Activated CD8-positive, alpha-beta T cell treated with anti-CD3 and anti-CD28 coated beads, Interleukin-2, amount 10 ng/mL, durations not matched to agents 7 days and 5 days (primary cell): ENCODE results near the gene KCNJ2. TPM values are rescaled to one million over a fixed set of nuclear protein-coding genes. Genes with fewer than 3 reads are reported as not detected.

Experiments
- ATAC-seq: fragments of 150-1000 bp; cut with Tn5 transposase; one replicate; pipeline ENCODE4 v1.10.0; 2021; ENCODE audit warnings: moderate library complexity
- CTCF ChIA-PET: fragments of 350-600 bp; sonication (Branson Sonifier 250); formaldehyde crosslinking; loops from one replicate; lab custom pipeline; 2021; ENCODE audit warnings: antibody characterized with exemption; lab: Charles Lee
- POLR2A ChIA-PET: fragments of 350-600 bp; sonication (Branson Sonifier 250); formaldehyde crosslinking; loops from one replicate; lab custom pipeline; 2021; ENCODE audit warnings: antibody characterized with exemption; lab: Charles Lee
- DNase-seq: peaks from one replicate; pipeline ENCODE4 v3.0.0-alpha.2; 2020
- H3K27ac Mint-ChIP-seq: one replicate; pipeline ENCODE4 v1.8.0; 2021; ENCODE audit warnings: mild to moderate bottlenecking, mixed read lengths
- H3K27me3 Mint-ChIP-seq: one replicate; pipeline ENCODE4 v1.8.0; 2021; ENCODE audit warnings: low read depth, mixed read lengths
- H3K36me3 Mint-ChIP-seq: one replicate; pipeline ENCODE4 v1.8.0; 2021; ENCODE audit warnings: low read depth, mixed read lengths
- H3K4me1 Mint-ChIP-seq: one replicate; pipeline ENCODE4 v1.8.0; 2021; ENCODE audit warnings: low read depth, mixed read lengths
- H3K4me3 Mint-ChIP-seq: one replicate; pipeline ENCODE4 v1.8.0; 2021; ENCODE audit warnings: mild to moderate bottlenecking, mixed read lengths
- H3K9me3 Mint-ChIP-seq: one replicate; pipeline ENCODE4 v1.8.0; 2022; ENCODE audit warnings: mixed read lengths; ENCODE audit not compliant: insufficient read depth
- total RNA-seq, 2 experiments: library from RNA; stranded (reverse); gene quantifications; one replicate each; pipeline ENCODE4 v1.2.3, GENCODE V29; 2021

Gene KCNJ2
- total RNA-seq, 2 experiments from 2014 or later, result not detected

DNA sequence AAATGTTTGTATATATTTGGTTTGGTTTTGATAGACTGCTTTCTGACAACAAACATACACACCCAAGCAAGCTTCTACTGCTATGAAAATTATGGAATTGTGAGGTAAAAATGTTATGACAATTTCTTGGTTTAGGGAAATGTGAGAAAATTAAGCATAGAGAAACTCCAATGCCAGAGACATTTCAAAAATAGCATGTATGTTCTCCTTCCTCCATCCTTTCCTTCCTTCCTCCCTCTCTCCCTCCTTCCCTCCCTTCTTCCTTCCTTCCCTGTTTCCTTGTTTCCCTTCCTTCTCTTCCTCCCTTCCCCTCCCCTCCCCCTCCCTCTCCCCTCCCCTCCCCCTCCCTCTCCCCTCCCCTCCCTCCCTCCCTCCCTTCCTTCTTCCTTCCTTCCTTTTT is 14.9 kb downstream of the KCNJ2 start:
- no peaks in the 10 kb centered on the region for H3K9me3 Mint-ChIP-seq
- CTCF ChIA-PET, result no interaction called here
- no peak overlapping the region for H3K4me3 Mint-ChIP-seq
- H3K27ac Mint-ChIP-seq, result no peak overlapping the region
- POLR2A ChIA-PET, result no interaction called here
- H3K36me3 Mint-ChIP-seq, result no peaks in the 10 kb centered on the region
- no peaks in the 10 kb centered on the region for H3K4me1 Mint-ChIP-seq
- ATAC-seq (no peak), DNase-seq (no peak)
- H3K27me3 Mint-ChIP-seq, result no peaks in the 10 kb centered on the region

DNA sequence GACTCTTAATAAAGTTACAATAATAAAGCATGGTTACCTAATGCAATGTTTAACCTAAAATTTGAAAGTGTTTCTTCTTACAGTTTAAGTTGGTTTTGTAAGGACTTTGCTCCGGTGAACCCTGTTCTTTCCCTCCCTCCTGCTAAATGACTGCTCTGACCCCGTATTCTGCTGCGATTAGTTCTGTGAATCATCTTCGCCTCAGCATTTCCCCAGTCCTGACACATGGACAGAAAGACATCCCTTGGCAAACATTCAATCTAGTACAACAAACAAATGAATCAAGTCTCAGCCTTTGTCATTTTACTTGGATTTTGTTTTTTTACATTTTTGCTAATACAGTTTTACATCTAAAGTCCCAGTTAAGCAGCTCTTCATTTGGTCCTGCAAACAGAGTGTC is 15.4 kb downstream of the KCNJ2 start:
- H3K4me3 Mint-ChIP-seq, result no peak overlapping the region
- no peaks in the 10 kb centered on the region for H3K4me1 Mint-ChIP-seq
- no peaks in the 10 kb centered on the region for H3K9me3 Mint-ChIP-seq
- POLR2A ChIA-PET, result no interaction called here
- H3K36me3 Mint-ChIP-seq, result no peaks in the 10 kb centered on the region
- DNase-seq, result no peak
- no peak overlapping the region for H3K27ac Mint-ChIP-seq
- CTCF ChIA-PET, result no interaction called here
- no peaks in the 10 kb centered on the region for H3K27me3 Mint-ChIP-seq
- ATAC-seq, result no peak

DNA sequence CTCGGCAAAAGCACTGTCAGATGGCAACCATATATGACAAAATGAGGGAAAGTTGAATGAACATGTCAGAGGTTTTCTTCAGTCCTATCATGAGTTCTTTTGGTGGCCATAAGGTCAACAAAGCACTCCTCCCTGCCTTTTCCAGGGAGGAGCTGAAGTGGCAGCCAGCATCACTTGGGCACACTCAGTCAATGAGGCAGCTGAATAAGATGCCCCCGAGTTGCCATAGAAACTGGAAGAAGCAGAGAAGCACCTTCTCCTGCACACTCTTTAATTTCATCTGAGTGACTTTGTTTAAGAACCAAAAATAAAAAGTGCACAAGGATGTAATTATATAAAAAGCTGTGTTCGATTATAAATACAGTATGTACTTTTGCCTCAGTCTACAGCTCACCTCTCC is 16.0 kb downstream of the KCNJ2 start:
- Mint-ChIP-seq H3K36me3 (no peaks in the 10 kb centered on the region), H3K4me1 (no peaks in the 10 kb centered on the region), H3K27ac (no peak overlapping the region), H3K27me3 (no peaks in the 10 kb centered on the region), H3K9me3 (no peaks in the 10 kb centered on the region), H3K4me3 (no peak overlapping the region)
- POLR2A ChIA-PET, result no interaction called here
- CTCF ChIA-PET, result no interaction called here
- no peak for ATAC-seq
- DNase-seq, result no peak

DNA sequence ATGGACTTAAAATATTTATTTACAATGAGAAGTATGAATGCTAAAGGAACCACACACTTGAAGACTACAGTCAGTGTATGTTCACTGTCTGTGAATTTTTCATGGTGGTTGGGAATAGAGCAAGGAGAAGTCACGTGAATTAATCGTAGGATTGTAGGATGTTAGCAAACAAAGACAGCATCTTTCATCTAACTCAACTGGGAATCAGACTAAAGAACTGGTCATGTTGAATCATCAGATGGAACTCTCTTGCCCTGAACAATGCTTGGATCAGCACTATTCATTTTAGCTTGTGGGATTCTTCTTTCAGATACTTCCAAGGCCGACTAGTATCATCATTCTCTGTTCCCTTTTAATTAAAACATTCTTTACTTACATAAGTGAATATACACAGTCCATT is 18.1 kb downstream of the KCNJ2 start:
- CTCF ChIA-PET, result no interaction called here
- H3K27me3 Mint-ChIP-seq, result no peaks in the 10 kb centered on the region
- no peaks in the 10 kb centered on the region for H3K36me3 Mint-ChIP-seq

DNA sequence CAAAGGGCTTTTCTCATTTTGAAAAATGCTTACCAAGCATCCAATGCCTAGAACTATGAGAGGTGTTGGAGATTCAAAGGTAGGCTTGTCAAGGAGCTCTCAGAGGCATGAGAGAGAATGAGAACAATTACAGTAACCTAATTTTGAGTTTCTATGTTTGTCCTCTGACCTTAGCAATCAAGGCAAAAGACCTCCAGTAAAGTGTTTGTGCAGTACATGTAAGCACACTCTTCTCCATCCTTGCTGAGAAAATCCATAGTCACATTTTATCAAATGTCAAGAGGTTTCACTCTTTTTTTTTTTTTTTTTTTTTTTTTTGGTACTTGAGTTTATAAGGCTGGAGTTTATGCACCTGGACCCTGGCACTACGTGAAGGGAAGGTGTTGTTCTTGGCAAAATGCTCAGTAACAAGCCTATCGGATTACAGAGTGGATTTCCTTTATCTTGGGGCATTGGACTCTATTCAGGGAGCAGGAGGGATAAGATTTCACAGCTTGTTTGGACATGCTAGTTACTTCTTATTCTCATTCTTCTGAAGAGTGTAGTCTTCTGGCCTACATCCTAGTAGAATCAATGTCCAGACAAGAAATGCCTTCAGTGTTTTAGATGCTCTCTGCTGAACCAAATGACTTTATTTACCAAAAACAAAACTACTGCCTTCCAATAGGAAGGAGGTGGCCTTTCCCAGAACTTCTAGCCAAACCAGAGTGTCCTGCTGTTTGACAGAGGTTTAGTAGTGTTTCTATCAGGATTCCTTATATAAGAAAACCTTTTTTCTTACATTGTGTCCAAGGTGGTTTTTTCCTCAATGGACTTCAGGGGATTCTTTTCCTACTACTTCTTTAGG is 21.9 kb downstream of the KCNJ2 start:
- CTCF ChIA-PET, result no interaction called here

More for the DNA sequence above, 18.1 kb downstream of the KCNJ2 start:
- DNase-seq, result no peak
- POLR2A ChIA-PET, result no interaction called here
- Mint-ChIP-seq H3K27ac (no peak overlapping the region), H3K9me3 (no peaks in the 10 kb centered on the region), H3K4me3 (no peak overlapping the region), H3K4me1 (no peaks in the 10 kb centered on the region)
- ATAC-seq, result no peak

DNA sequence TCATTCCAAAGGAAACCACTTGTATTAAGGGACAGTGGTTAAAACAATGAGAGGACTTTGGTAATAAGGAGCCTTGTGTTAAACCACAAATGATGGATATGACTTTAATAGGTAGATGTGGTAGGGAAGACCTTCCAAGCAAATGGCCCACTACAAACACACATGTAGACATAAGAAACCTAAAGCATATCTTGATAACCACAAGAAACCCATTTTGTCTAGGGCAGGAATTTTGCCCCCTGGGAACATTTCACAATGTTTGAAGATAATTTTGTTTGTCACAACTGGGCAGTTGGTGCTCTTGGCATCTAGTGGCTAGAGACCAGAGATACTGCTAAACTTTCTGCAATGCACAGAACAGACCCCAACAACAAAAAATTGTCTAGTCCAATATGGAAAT is 25.8 kb downstream of the KCNJ2 start:
- Mint-ChIP-seq H3K4me3 (no peak overlapping the region), H3K9me3 (no peaks in the 10 kb centered on the region), H3K27me3 (no peaks in the 10 kb centered on the region), H3K36me3 (no peaks in the 10 kb centered on the region), H3K27ac (no peak overlapping the region), H3K4me1 (no peaks in the 10 kb centered on the region)
- DNase-seq (no peak), ATAC-seq (no peak)
- ChIA-PET POLR2A (interaction anchor here (0.6 kb wide), 1 partner anchor 404 kb away, joined by 6 read pairs; no protein-coding TSS in a partner anchor), CTCF (no interaction called here)

More for the DNA sequence above, 21.9 kb downstream of the KCNJ2 start:
- Mint-ChIP-seq H3K27me3 (no peaks in the 10 kb centered on the region), H3K9me3 (no peaks in the 10 kb centered on the region), H3K27ac (no peak overlapping the region), H3K4me3 (no peak overlapping the region), H3K36me3 (no peaks in the 10 kb centered on the region), H3K4me1 (no peaks in the 10 kb centered on the region)
- POLR2A ChIA-PET, result no interaction called here
- no peak for ATAC-seq
- no peak for DNase-seq

DNA sequence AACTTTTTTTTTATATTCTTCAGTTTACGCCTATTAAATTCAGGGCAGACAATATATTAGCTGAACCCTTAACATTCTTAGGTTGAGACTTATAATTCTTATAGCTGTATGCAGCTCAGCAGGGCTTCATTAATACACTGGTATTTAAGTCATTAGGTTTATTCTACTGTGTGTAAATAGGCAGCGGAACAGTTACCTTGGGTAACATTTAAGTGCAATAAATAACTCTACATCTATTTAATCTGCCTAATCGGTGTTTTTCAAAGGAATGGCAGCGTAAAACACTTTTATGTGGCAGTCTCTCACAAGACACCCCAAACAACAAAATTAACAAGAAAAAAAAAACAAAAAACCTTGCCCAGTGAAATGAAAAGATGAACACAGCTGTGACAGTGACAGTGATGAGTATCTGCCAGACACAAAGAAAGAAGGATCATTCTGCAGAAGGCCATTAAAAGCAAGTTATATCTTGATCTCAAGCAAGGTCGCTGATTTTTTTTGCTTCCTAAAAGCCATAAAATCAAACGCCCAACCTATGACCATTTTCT is 32.6 kb downstream of the KCNJ2 start:
- H3K4me1 Mint-ChIP-seq, result no peaks in the 10 kb centered on the region
- no peak overlapping the region for H3K27ac Mint-ChIP-seq
- H3K27me3 Mint-ChIP-seq, result no peaks in the 10 kb centered on the region
- DNase-seq, result no peak
- no peak for ATAC-seq
- no peak overlapping the region for H3K4me3 Mint-ChIP-seq
- POLR2A ChIA-PET, result no interaction called here
- H3K36me3 Mint-ChIP-seq, result no peaks in the 10 kb centered on the region
- no peaks in the 10 kb centered on the region for H3K9me3 Mint-ChIP-seq
- CTCF ChIA-PET, result no interaction called here

DNA sequence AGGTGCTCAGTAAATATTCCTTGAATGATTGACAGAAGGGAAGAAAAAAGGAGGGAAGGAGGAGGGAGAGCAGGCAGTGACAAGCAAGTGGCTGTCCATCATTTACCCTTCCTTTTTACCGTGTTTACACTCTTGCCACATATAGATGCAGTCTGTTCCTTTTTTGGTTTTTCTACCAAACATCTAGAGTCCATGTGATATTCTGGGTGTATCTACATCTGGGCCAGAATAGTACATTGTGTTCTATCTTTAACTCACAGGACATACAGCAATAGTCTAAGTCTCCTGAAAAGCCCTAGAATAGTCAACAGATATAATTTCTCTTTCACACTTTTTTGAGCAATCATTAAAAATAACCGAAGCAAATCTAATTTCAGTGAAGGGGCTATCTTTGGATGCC is 33.5 kb downstream of the KCNJ2 start:
- no peak for DNase-seq
- Mint-ChIP-seq H3K36me3 (no peaks in the 10 kb centered on the region), H3K9me3 (no peaks in the 10 kb centered on the region), H3K4me3 (no peak overlapping the region), H3K4me1 (no peaks in the 10 kb centered on the region), H3K27me3 (no peaks in the 10 kb centered on the region), H3K27ac (no peak overlapping the region)
- ATAC-seq, result no peak
- ChIA-PET CTCF (no interaction called here), POLR2A (no interaction called here)

DNA sequence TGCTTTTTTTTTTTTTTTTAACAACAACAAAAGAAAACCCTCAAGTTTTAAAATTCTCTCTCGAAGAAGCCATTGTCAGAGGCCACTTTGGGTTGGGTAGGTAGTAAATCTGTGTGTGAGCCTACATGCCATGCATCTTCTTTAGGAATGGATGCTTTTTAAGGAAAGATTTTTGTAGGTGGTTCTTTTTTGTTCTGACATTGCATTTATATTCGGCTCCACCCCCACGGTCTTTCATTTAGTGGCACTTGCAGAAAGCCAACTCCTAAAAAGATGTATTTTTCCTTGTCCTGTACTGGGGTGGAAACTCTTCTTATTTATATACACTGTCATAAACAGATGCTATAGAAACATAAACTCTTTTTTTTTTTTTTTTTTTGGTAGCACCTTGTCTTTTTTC is 35.1 kb downstream of the KCNJ2 start:
- ChIA-PET POLR2A (no interaction called here), CTCF (no interaction called here)
- ATAC-seq (no peak), DNase-seq (no peak)
- Mint-ChIP-seq H3K4me1 (no peaks in the 10 kb centered on the region), H3K27ac (no peak overlapping the region), H3K36me3 (no peaks in the 10 kb centered on the region), H3K4me3 (no peak overlapping the region), H3K9me3 (no peaks in the 10 kb centered on the region), H3K27me3 (no peaks in the 10 kb centered on the region)

DNA sequence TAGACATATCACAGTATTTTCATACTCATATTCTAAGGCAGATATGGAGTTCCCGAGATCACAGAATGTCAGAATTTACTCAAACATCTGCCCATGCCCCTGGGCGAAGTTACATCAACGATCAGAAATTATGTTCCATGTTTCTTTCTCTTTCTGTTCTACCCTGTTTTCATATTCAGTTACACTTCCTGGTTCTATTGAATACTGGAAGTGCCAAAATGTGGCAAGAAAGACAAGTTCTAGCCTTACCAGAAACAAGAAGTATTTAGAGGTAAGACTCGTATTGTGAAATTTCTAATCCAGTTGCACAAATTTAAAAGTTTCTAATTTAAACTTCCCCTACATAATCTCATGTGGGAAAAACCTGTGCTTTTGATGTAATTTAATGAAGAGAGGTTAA is 36.1 kb downstream of the KCNJ2 start:
- no peak overlapping the region for H3K4me3 Mint-ChIP-seq
- no peak overlapping the region for H3K27ac Mint-ChIP-seq
- no peaks in the 10 kb centered on the region for H3K4me1 Mint-ChIP-seq
- H3K36me3 Mint-ChIP-seq, result no peaks in the 10 kb centered on the region
- no peaks in the 10 kb centered on the region for H3K27me3 Mint-ChIP-seq
- ChIA-PET POLR2A (no interaction called here), CTCF (no interaction called here)
- ATAC-seq, result no peak
- H3K9me3 Mint-ChIP-seq, result no peaks in the 10 kb centered on the region
- no peak for DNase-seq

DNA sequence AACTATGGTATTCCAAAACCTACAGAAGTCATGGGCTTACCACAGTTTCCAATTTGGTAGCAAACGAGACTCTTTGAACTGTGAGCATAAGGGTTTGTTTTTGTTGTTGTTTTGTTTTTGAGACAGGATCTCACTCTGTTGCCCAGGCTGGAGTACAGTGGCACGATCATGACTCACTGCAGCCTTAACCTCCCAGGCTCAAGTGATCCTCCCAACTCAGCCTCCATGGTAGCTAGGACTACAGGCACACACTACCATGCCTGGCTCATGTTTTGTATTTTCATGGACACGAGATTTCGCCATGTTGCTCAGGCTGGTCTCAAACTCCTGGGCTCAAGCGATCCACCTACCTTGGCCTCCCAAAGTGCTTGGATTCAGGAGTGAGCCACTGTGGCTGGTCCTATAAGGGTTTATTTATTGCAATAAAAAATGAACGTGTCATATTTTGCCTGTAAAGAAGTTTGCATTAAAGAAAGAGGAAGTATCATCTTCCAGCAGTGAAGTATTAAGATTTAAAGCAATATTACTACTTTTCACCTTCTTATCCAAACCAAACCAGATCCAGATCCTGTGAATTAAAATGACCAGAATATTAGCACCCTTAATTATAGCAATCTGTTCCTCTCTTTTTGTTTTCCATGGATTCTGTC is 37.2 kb downstream of the KCNJ2 start:
- CTCF ChIA-PET, result no interaction called here
- Mint-ChIP-seq H3K36me3 (no peaks in the 10 kb centered on the region), H3K27ac (no peak overlapping the region), H3K4me3 (no peak overlapping the region), H3K4me1 (no peaks in the 10 kb centered on the region), H3K27me3 (no peaks in the 10 kb centered on the region), H3K9me3 (no peaks in the 10 kb centered on the region)
- ATAC-seq (no peak), DNase-seq (no peak)
- POLR2A ChIA-PET, result no interaction called here

DNA sequence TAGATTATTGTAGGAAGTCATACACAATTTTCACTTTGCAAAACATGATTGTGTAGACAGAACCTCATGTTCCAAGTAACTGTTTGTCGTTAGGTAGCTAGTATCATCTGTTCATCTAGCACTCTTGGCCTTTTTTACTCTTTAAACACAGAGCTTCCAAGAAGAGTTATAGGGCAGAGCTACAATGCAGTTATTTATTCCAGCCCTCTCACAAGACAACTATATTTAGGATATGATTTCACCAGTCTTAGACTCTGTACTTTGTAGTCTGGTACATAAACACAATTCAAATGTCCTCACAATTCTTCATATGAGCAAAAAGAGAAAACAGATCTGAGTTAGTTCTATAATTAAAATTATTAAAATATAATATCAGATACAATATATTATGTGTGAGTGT is 37.9 kb downstream of the KCNJ2 start:
- ChIA-PET POLR2A (no interaction called here), CTCF (no interaction called here)
- Mint-ChIP-seq H3K4me3 (no peak overlapping the region), H3K27ac (no peak overlapping the region), H3K9me3 (no peaks in the 10 kb centered on the region), H3K36me3 (no peaks in the 10 kb centered on the region), H3K4me1 (no peaks in the 10 kb centered on the region), H3K27me3 (no peaks in the 10 kb centered on the region)
- ATAC-seq (no peak), DNase-seq (no peak)
